ENCODE measurements around the gene HSPA6.
"Not testable (repeated sequence)": the region's sequence is repeated elsewhere in the genome, so short reads cannot be mapped to it uniquely, and the experiment has no call there.

- TF ChIP-seq JUN (IDR thresholded peaks at IDR 0.05); CTCF (IDR thresholded peaks at IDR 0.05); CBX2 (IDR thresholded peaks at IDR 0.05; ENCODE audit: borderline replicate concordance, low read depth); POLR2A (IDR thresholded peaks at IDR 0.05; ENCODE audit: low read length): not testable (repeated sequence)
Measured at GRCh38 chr1:161524742-161525291, 477 bp downstream of the HSPA6 start.

Data from A549 (cell line).